GM21619 (cell line): ENCODE data around the gene MDK.
A peak's percentile ranks its signal among the peaks of the same experiment; 100 is the strongest.

Source experiments
- ATAC-seq: cut with Tn5 transposase; IDR thresholded peaks from one replicate; pipeline ENCODE4 v1.9.1; 2021; ENCODE audit not compliant: unreplicated experiment

Gene MDK, protein sequence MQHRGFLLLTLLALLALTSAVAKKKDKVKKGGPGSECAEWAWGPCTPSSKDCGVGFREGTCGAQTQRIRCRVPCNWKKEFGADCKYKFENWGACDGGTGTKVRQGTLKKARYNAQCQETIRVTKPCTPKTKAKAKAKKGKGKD

GRCh38 chr11:46381048-46381818, at the start of gene MDK:
MDK (plus strand) TSS chr11:46381669; CDS start chr11:46382058, 389 bp downstream.
- ATAC-seq, result no peak

DNA sequence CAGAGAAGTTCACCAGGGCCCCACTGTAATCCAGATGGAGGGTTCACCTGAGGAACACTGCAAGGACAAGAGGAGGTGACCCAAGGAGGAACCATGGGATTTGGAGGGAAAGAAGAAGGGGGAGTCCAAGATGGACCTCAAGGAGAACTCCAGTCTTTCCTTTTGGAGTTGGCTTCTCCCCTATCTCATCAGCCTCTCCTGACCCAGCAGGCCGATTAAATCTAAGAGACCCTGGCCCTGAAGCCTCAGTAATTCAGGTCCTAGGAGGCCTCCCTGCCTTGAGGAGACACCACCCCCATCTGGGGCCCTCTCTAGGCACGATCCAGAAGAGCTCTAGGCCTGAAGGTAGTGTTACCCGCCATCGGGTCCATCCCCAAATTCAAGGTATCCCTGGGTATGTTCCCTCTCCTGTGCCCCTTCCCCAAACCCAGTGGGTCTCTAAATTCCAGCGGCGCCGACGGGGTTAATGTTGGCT, 49.3 kb upstream of the MDK start:
- no peak for ATAC-seq

- ATAC-seq, result no peak
Measured at GRCh38 chr11:46332568-46333393, 48.7 kb upstream of the MDK start.

DNA sequence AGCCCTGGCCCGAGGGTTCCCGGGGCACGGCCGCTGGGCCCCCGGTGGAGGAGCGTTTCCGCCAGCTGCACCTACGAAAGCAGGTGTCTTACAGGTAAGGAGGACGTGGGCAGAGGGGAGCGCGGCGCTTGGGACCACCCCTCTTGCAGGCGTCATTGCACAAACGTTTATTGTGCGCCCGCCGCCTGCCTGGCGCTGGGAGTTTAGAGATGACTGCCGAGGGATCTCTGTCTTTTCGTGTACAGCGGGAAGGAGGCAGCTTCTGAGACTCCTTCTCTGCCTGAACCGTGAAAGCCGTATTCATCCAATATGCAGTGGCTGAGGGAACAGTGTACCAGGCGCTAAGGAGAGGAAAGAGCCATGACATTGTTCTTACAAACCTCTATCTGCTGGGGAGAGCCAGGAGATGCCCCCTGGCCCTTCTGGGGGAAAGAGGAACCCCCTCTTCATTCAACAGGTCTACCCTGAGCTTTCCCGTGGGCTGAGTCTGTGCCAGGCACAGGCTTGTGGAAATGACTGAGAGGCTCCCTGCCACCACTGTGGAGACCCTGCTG, 48.0 kb upstream of the MDK start:
- ATAC-seq, result no peak

DNA sequence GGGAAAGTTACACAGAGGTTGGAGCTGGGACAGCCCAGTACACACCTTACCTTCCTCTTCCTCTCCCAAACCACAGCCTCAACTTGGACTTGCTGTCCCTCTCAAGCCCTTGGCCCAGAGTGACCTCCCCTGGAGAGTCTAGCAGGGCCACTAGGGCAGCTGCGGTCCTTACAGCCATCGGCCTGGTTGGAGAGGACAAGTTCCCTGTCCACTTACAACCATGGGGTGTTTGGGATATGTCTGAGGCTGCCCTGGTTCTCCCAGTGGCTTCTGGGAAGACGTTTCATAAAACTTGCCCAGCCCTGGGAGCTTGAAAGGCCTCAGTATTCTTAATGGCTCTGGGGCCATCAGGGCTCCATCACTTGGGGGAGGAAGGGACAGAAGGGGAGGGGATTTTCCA, 47.3 kb upstream of the MDK start:
- no peak for ATAC-seq

DNA sequence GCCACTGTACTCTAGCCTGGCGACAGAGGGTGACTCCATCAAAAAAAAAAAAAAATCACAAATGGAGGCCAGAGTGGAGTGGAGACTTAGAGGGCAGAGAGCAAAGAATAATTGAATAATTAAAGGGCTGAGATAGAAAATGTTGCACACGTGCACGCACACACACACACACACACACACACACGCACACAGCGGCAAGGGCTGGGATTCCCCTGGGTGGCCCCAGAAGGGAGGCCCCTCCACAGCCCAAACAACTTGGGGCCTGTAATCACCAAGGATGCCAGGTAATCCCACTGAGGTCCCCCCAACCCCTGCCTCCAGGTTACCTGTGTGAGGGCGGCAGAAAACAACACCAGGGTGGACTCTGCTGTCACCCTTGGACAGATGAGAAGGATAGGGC, 46.2 kb upstream of the MDK start:
- no peak for ATAC-seq

DNA sequence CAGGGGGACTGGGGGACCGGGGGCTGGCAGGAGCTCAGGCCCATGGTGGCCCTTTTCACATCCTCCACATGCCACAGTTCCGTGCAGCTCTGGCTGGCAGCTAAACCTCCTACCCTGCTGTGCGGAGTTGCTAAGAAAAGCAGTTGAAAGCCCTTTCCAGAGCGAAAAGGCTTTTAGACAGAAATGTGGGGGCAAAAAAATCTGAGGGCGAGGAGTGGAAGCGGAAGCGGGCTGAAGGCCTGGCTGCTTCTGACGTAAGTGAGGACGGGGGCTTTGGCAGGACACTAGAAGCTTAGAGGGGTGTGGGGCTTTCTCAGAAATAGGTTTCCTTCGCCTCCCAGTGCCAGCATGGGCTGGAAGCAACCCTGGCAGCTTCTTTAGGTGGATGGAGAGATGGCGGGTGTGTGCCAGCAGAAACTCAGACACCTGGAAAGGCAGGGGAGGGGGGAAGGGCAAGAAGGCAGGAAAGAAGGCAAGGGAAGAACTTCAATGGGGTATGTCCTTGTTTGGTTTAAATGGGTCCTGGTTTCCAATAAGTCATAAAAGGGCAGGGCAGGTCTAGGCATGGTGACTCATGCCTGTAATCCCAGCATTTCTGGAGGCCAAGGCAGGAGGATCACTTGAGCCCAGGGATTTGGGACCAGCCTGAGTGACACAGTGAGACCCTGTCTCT, 45.4 kb upstream of the MDK start:
- ATAC-seq, result no peak

GRCh38 chr11:46336563-46337180, 44.8 kb upstream of the MDK start:
- ATAC-seq, result no peak

- ATAC-seq, result no peak
Measured at GRCh38 chr11:46337626-46338345, 43.7 kb upstream of the MDK start.

GRCh38 chr11:46338636-46338987, 42.9 kb upstream of the MDK start:
- ATAC-seq, result no peak

GRCh38 chr11:46338988-46339666, 42.3 kb upstream of the MDK start:
- no peak for ATAC-seq

- no peak for ATAC-seq
Measured at GRCh38 chr11:46339816-46340215, 41.7 kb upstream of the MDK start.

DNA sequence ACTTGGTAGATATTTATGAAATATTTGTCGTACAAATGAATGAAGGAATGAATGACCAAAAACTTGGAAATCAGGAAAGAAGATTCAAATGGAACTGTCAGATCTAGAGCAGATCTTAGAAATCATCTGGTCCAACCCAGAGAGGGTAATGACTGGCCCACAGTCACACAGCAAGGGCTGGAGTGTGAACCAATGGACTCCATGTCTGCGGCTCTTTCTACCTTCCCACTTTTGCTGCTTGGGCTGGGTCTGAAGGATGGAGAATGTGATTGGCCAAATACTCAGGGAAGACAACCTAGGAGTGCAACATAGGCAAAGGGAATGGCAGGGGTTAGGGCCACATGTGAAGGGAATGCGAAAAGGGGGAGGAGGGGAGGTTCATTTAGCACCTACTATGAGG, 40.0 kb upstream of the MDK start:
- ATAC-seq, result no peak

DNA sequence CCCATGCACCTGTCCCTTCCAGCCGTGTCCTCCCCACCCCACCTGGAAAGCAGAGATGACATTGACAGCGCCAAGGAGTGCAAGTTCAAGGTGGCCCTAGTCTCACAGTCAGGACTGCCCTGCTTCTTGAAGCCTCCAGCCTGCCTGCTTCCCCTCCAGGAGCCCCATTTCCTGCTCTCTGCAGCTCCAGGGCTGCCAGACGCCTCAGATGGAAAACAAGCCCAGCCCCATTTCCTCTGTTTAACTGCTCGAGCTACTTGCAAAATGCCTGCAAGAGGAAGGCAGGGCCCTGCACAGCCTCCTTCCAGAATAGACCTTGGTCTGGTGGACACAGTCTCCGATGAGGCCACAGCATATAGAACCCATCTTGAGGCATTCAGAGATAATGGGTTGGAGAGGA, 39.2 kb upstream of the MDK start:
- ATAC-seq, result no peak

DNA sequence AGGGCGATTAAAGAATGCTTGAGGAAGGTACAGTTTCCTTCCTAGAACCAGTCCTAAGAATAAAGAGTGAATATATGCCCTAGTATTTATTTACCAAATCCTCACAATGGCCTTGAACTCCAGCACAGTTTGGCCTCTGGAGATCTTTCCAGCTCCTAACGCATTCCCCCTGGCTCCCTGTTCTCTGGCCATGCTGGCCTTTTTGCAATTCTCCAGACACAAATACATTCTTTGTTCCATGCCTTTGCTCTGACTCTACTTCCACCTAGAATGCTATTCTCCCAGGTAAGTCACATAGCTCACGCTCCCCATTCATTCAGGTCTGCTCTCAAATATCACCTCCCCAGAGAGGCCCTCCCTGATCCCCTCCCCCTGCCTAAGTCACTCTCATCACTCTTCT, 37.9 kb upstream of the MDK start:
- no peak for ATAC-seq

DNA sequence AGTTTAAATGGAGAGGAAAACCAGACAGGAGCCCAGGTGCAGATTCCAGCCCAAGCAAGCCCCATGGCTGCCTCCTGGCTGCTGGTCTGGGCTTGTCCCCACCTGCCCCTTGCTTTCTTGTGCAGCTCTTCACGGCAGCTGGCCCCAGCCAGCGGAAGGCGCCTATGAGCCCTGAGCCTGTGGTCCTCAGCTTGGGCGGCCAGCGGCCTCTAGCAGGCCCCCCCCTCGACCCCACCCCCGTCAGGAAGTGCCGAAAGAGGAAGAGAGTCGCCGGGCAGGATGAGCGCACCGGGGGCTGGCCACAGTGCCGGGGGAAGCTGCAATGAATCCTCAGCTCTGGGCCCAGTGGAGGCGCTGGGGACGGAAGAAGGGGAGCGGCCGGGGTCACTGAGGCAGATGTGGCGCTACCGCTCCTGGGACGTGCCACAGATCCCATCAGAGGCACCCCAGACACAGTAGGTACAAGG, 36.3 kb upstream of the MDK start:
- ATAC-seq, result no peak

DNA sequence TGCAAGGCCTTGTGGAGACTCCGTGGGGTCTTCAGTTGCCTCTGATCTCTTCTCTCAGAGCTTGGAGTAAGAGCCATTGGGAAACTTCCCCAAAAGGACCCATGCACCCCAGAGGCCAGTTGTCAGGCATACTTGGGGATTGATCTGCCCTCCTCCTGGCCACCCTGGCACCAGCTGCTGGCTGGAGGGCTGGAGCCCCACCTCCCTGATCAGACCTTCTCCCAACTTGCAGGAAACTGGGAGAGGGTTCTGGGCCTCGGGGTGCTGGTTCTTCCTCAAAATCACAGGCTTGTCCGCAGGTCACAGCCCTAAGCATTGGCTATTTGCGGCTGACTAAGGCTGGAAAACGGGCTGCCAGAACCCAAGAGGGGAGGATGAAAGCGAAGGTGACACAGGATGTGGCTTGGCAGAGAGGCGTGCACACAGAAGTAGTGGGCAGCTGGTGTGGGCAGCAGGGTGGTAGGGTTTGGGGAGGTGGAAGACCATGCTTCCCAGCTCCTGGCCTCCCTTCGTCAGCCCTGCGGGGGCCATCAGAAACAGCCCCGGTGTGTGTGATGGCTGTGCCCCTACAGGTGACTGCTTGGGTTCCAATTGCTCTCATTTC, 35.5 kb upstream of the MDK start:
- no peak for ATAC-seq

DNA sequence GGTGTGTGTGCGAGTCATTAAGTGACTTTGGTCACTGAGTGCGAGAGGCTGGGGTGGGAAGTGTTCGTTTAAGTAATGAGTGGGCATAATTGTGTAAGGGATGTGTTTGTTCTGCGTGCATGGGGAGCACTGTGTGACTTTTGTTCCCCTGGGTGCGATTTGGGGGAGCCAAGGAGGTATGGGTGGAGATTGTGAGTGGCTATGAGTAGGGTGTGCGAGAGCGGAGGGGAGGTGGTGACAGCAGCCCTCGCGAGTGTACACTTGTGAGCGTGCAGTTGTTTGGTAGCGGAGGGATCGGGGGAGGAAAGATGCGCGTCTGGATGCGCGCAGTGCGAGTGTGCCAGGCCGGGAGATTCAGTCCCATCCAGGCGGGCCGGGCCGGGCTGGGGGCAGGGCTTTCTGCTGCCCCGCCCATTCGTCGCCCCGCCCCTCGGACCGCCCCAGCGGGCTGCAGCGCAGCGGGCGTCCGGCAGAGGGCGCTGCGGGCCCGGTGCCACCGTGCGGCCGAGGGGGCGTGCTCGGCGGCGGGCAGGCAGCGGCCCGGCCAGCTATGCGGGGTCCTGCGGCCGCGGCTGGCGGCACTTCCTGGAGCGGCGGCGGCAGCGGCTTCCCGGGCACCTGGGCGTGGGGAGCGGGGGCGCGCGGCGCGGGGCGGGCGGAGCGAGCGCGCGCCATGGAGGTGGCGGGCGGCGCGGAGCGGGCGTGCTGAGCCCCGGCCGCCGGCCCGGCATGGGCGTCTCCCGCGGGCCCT, 34.4 kb upstream of the MDK start, which contains the start of gene DGKZ:
DGKZ (plus strand) TSS at position 578 of the 751 bp plus-strand sequence. CDS start 197 bp downstream, outside the sequence.
- peak; percentile 53 for ATAC-seq
